Astrocyte (in vitro differentiated cells and primary cell): ENCODE measurements around the gene ZFYVE16. TPM values are rescaled to one million over a fixed set of nuclear protein-coding genes. Genes with fewer than 3 reads are reported as not detected.
"Not testable (repeated sequence)": the region's sequence is repeated elsewhere in the genome, so short reads cannot be mapped to it uniquely, and the experiment has no call there.

Source experiments
- DNase-seq: peaks from one replicate; pipeline ENCODE4 v3.0.0-alpha.2; 2010; ENCODE audit warnings: low read depth
- FAIRE-seq: peaks from 2 replicates; lab custom pipeline; 2011; peaks lifted over from hg19 to GRCh38; lab: Jason Lieb, UNC
- H2AFZ ChIP-seq: 2 replicates; pipeline ENCODE4 v1.6.0; 2012; ENCODE audit warnings: low read depth, low read length, inconsistent platforms
- H3K27ac ChIP-seq: 2 replicates; pipeline ENCODE4 v1.5.1; 2011; ENCODE audit warnings: low read depth, low read length, inconsistent platforms
- H3K27me3 ChIP-seq: 2 replicates; pipeline ENCODE4 v1.6.0; 2011; ENCODE audit warnings: low read length, inconsistent platforms; ENCODE audit not compliant: insufficient read depth
- H3K36me3 ChIP-seq: 2 replicates; pipeline ENCODE4 v1.5.1; 2011; ENCODE audit warnings: low read length, inconsistent platforms; ENCODE audit not compliant: insufficient read depth
- H3K4me1 ChIP-seq: 2 replicates; pipeline ENCODE4 v1.5.1; 2011; ENCODE audit warnings: low read length, inconsistent platforms; ENCODE audit not compliant: insufficient read depth
- H3K4me2 ChIP-seq: 2 replicates; pipeline ENCODE4 v1.6.0; 2012; ENCODE audit warnings: low read length, inconsistent platforms
- H3K4me3 ChIP-seq: 2 replicates; pipeline ENCODE4 v1.5.1; 2011; ENCODE audit warnings: low read depth, mild to moderate bottlenecking, low read length, inconsistent platforms; ENCODE audit not compliant: insufficient read depth
- H3K79me2 ChIP-seq: 2 replicates; pipeline ENCODE4 v1.6.0; 2012; ENCODE audit warnings: mild to moderate bottlenecking, low read length, inconsistent platforms; ENCODE audit not compliant: insufficient read depth
- H3K9ac ChIP-seq: 2 replicates; pipeline ENCODE4 v1.6.0; 2012; ENCODE audit warnings: mild to moderate bottlenecking, low read length, inconsistent platforms
- H3K9me3 ChIP-seq: 2 replicates; pipeline ENCODE4 v1.5.1; 2012; ENCODE audit warnings: low read depth, mild to moderate bottlenecking, low read length, inconsistent platforms; ENCODE audit not compliant: insufficient read depth
- H4K20me1 ChIP-seq: 2 replicates; pipeline ENCODE4 v1.6.0; 2012; ENCODE audit warnings: low read length, inconsistent platforms; ENCODE audit not compliant: insufficient read depth
- H3K27ac Mint-ChIP-seq: one replicate; pipeline ENCODE4 v1.8.0; 2021; ENCODE audit warnings: mild to moderate bottlenecking, mixed read lengths; ENCODE audit not compliant: unreplicated experiment
- H3K27me3 Mint-ChIP-seq: one replicate; pipeline ENCODE4 v1.8.0; 2021; ENCODE audit warnings: low read depth, mixed read lengths; ENCODE audit not compliant: unreplicated experiment
- H3K36me3 Mint-ChIP-seq: one replicate; pipeline ENCODE4 v1.8.0; 2021; ENCODE audit warnings: low read depth, mixed read lengths; ENCODE audit not compliant: unreplicated experiment
- H3K4me1 Mint-ChIP-seq: one replicate; pipeline ENCODE4 v1.8.0; 2021; ENCODE audit warnings: low read depth, mixed read lengths; ENCODE audit not compliant: unreplicated experiment
- H3K4me3 Mint-ChIP-seq: one replicate; pipeline ENCODE4 v1.8.0; 2021; ENCODE audit warnings: mild to moderate bottlenecking, moderate library complexity, mixed read lengths; ENCODE audit not compliant: unreplicated experiment
- H3K9me3 Mint-ChIP-seq: one replicate; pipeline ENCODE4 v1.8.0; 2021; ENCODE audit warnings: mild to moderate bottlenecking, mixed read lengths; ENCODE audit not compliant: unreplicated experiment
- CTCF ChIP-seq: IDR thresholded peaks from 2 replicates; pipeline ENCODE4 v1.5.1; 2011; ENCODE audit warnings: low read depth, mild to moderate bottlenecking, inconsistent platforms, low read length, moderate library complexity; ENCODE audit not compliant: insufficient read depth
- EZH2 ChIP-seq: IDR thresholded peaks from 2 replicates; pipeline ENCODE4 v1.6.1; 2012; ENCODE audit warnings: mild to moderate bottlenecking, low read length, inconsistent platforms; ENCODE audit not compliant: insufficient read depth
- total RNA-seq: library from RNA; stranded (reverse); gene quantifications from 2 replicates; pipeline ENCODE4 v1.2.1, GENCODE V29; 2021

Gene ZFYVE16
- total RNA-seq, 1 donor from 2014 or later = 48.5 TPM

- Histone ChIP-seq H2AFZ (no peak overlapping the region), H3K27me3 (no peaks in the 10 kb centered on the region), H3K36me3 (no peaks in the 10 kb centered on the region), H3K4me3 (no peak overlapping the region), H3K9me3 (no peaks in the 10 kb centered on the region), H3K79me2 (peaks cover 81% of the 10 kb centered on the region), H3K27ac (no peak overlapping the region), H3K9ac (no peak overlapping the region), H4K20me1 (peaks cover 15% of the 10 kb centered on the region), H3K4me2 (no peak overlapping the region), H3K4me1 (peaks cover 3% of the 10 kb centered on the region)
- H3K9me3 Mint-ChIP-seq = peaks cover 2% of the 10 kb centered on the region
- DNase-seq (peak; percentile 11), FAIRE-seq (no peak)
- no peak overlapping the region for H3K4me3 Mint-ChIP-seq
- no peak overlapping the region for H3K27ac Mint-ChIP-seq
- no peaks in the 10 kb centered on the region for H3K36me3 Mint-ChIP-seq
- H3K4me1 Mint-ChIP-seq = peaks cover 20% of the 10 kb centered on the region
- H3K27me3 Mint-ChIP-seq = no peaks in the 10 kb centered on the region
- TF ChIP-seq EZH2 (no peak), CTCF (no peak)
These were observed 3.8 kb downstream of the ZFYVE16 start for GRCh38 chr5:80411589-80412219.

GRCh38 chr5:80414113-80414512 lies 6.2 kb downstream of the ZFYVE16 start:
- Histone ChIP-seq H3K4me3 (no peak overlapping the region), H3K79me2 (peaks cover 90% of the 10 kb centered on the region), H3K9ac (no peak overlapping the region), H3K27ac (no peak overlapping the region), H3K27me3 (no peaks in the 10 kb centered on the region), H3K36me3 (no peaks in the 10 kb centered on the region), H3K9me3 (no peaks in the 10 kb centered on the region), H3K4me2 (no peak overlapping the region), H2AFZ (no peak overlapping the region), H3K4me1 (peaks cover 3% of the 10 kb centered on the region), H4K20me1 (peaks cover 32% of the 10 kb centered on the region)
- H3K4me3 Mint-ChIP-seq = no peak overlapping the region
- H3K27ac Mint-ChIP-seq = no peak overlapping the region
- DNase-seq (no peak), FAIRE-seq (no peak)
- TF ChIP-seq CTCF (no peak), EZH2 (no peak)
- H3K27me3 Mint-ChIP-seq = no peaks in the 10 kb centered on the region
- H3K4me1 Mint-ChIP-seq = peaks cover 14% of the 10 kb centered on the region
- no peaks in the 10 kb centered on the region for H3K9me3 Mint-ChIP-seq
- no peaks in the 10 kb centered on the region for H3K36me3 Mint-ChIP-seq

GRCh38 chr5:80417973-80418372 lies 10.1 kb downstream of the ZFYVE16 start:
- TF ChIP-seq CTCF (no peak), EZH2 (no peak)
- no peaks in the 10 kb centered on the region for H3K9me3 ChIP-seq
- Mint-ChIP-seq H3K4me1 (no peaks in the 10 kb centered on the region), H3K27ac (no peak overlapping the region), H3K27me3 (no peaks in the 10 kb centered on the region), H3K4me3 (no peak overlapping the region), H3K9me3 (peaks cover 3% of the 10 kb centered on the region), H3K36me3 (peaks cover 2% of the 10 kb centered on the region)
- H3K4me2 ChIP-seq = no peak overlapping the region
- H2AFZ ChIP-seq = no peak overlapping the region
- no peaks in the 10 kb centered on the region for H3K4me1 ChIP-seq
- peaks cover 32% of the 10 kb centered on the region for H4K20me1 ChIP-seq
- FAIRE-seq (no peak), DNase-seq (no peak)
- H3K4me3 ChIP-seq = no peak overlapping the region
- no peak overlapping the region for H3K27ac ChIP-seq
- no peak overlapping the region for H3K9ac ChIP-seq
- H3K79me2 ChIP-seq = peaks cover 68% of the 10 kb centered on the region
- no peaks in the 10 kb centered on the region for H3K27me3 ChIP-seq
- H3K36me3 ChIP-seq = no peaks in the 10 kb centered on the region

GRCh38 chr5:80424365-80424764 lies 16.5 kb downstream of the ZFYVE16 start:
- H2AFZ ChIP-seq, H3K27me3 Mint-ChIP-seq, H3K27me3 ChIP-seq, FAIRE-seq, H3K9me3 Mint-ChIP-seq, H3K4me3 ChIP-seq, H3K36me3 ChIP-seq, H3K27ac ChIP-seq, H3K9ac ChIP-seq, H3K4me1 ChIP-seq, H3K4me1 Mint-ChIP-seq, H3K4me2 ChIP-seq, H3K4me3 Mint-ChIP-seq, H3K9me3 ChIP-seq, H3K27ac Mint-ChIP-seq, DNase-seq: not testable (repeated sequence)
- Histone ChIP-seq H4K20me1 (peaks cover 24% of the 10 kb centered on the region), H3K79me2 (peaks cover 59% of the 10 kb centered on the region)
- peaks cover 12% of the 10 kb centered on the region for H3K36me3 Mint-ChIP-seq
